ENCODE results near the gene NAXD.

GRCh38 chr13:110625771-110626321 is 10.5 kb downstream of the NAXD start:
- TF ChIP-seq EGR1 (IDR thresholded peaks at IDR 0.05) (no peak), MAX (IDR thresholded peaks at IDR 0.05) (no peak), YY1 (IDR thresholded peaks at IDR 0.05; ENCODE audit: low read depth) (no peak), REST (IDR thresholded peaks at IDR 0.05; ENCODE audit: low read depth) (no peak), EP300 (IDR thresholded peaks at IDR 0.05; ENCODE audit: borderline replicate concordance) (no peak), CREB1 (IDR thresholded peaks at IDR 0.05; ENCODE audit: low read depth) (no peak), ZBTB7A (IDR thresholded peaks at IDR 0.05; ENCODE audit: low read depth) (no peak)
